Astrocyte (in vitro differentiated cells and primary cell): ENCODE data around the gene MACO1. TPM values are rescaled to one million over a fixed set of nuclear protein-coding genes. Genes with fewer than 3 reads are reported as not detected.

Source experiments
- DNase-seq: peaks from one replicate; pipeline ENCODE4 v3.0.0-alpha.2; 2010; ENCODE audit warnings: low read depth
- FAIRE-seq: peaks from 2 replicates; lab custom pipeline; 2011; peaks lifted over from hg19 to GRCh38; lab: Jason Lieb, UNC
- H2AFZ ChIP-seq: 2 replicates; pipeline ENCODE4 v1.6.0; 2012; ENCODE audit warnings: low read depth, low read length, inconsistent platforms
- H3K27ac ChIP-seq: 2 replicates; pipeline ENCODE4 v1.5.1; 2011; ENCODE audit warnings: low read depth, low read length, inconsistent platforms
- H3K27me3 ChIP-seq: 2 replicates; pipeline ENCODE4 v1.6.0; 2011; ENCODE audit warnings: low read length, inconsistent platforms; ENCODE audit not compliant: insufficient read depth
- H3K36me3 ChIP-seq: 2 replicates; pipeline ENCODE4 v1.5.1; 2011; ENCODE audit warnings: low read length, inconsistent platforms; ENCODE audit not compliant: insufficient read depth
- H3K4me1 ChIP-seq: 2 replicates; pipeline ENCODE4 v1.5.1; 2011; ENCODE audit warnings: low read length, inconsistent platforms; ENCODE audit not compliant: insufficient read depth
- H3K4me2 ChIP-seq: 2 replicates; pipeline ENCODE4 v1.6.0; 2012; ENCODE audit warnings: low read length, inconsistent platforms
- H3K4me3 ChIP-seq: 2 replicates; pipeline ENCODE4 v1.5.1; 2011; ENCODE audit warnings: low read depth, mild to moderate bottlenecking, low read length, inconsistent platforms; ENCODE audit not compliant: insufficient read depth
- H3K79me2 ChIP-seq: 2 replicates; pipeline ENCODE4 v1.6.0; 2012; ENCODE audit warnings: mild to moderate bottlenecking, low read length, inconsistent platforms; ENCODE audit not compliant: insufficient read depth
- H3K9ac ChIP-seq: 2 replicates; pipeline ENCODE4 v1.6.0; 2012; ENCODE audit warnings: mild to moderate bottlenecking, low read length, inconsistent platforms
- H3K9me3 ChIP-seq: 2 replicates; pipeline ENCODE4 v1.5.1; 2012; ENCODE audit warnings: low read depth, mild to moderate bottlenecking, low read length, inconsistent platforms; ENCODE audit not compliant: insufficient read depth
- H4K20me1 ChIP-seq: 2 replicates; pipeline ENCODE4 v1.6.0; 2012; ENCODE audit warnings: low read length, inconsistent platforms; ENCODE audit not compliant: insufficient read depth
- H3K27ac Mint-ChIP-seq: one replicate; pipeline ENCODE4 v1.8.0; 2021; ENCODE audit warnings: mild to moderate bottlenecking, mixed read lengths; ENCODE audit not compliant: unreplicated experiment
- H3K27me3 Mint-ChIP-seq: one replicate; pipeline ENCODE4 v1.8.0; 2021; ENCODE audit warnings: low read depth, mixed read lengths; ENCODE audit not compliant: unreplicated experiment
- H3K36me3 Mint-ChIP-seq: one replicate; pipeline ENCODE4 v1.8.0; 2021; ENCODE audit warnings: low read depth, mixed read lengths; ENCODE audit not compliant: unreplicated experiment
- H3K4me1 Mint-ChIP-seq: one replicate; pipeline ENCODE4 v1.8.0; 2021; ENCODE audit warnings: low read depth, mixed read lengths; ENCODE audit not compliant: unreplicated experiment
- H3K4me3 Mint-ChIP-seq: one replicate; pipeline ENCODE4 v1.8.0; 2021; ENCODE audit warnings: mild to moderate bottlenecking, moderate library complexity, mixed read lengths; ENCODE audit not compliant: unreplicated experiment
- H3K9me3 Mint-ChIP-seq: one replicate; pipeline ENCODE4 v1.8.0; 2021; ENCODE audit warnings: mild to moderate bottlenecking, mixed read lengths; ENCODE audit not compliant: unreplicated experiment
- EZH2 ChIP-seq: IDR thresholded peaks from 2 replicates; pipeline ENCODE4 v1.6.1; 2012; ENCODE audit warnings: mild to moderate bottlenecking, low read length, inconsistent platforms; ENCODE audit not compliant: insufficient read depth
- total RNA-seq: library from RNA; stranded (reverse); gene quantifications from 2 replicates; pipeline ENCODE4 v1.2.1, GENCODE V29; 2021
- TF ChIP-seq, protein P1 (sequence below): IDR thresholded peaks from 2 replicates; pipeline ENCODE4 v1.5.1; 2011; ENCODE audit warnings: low read depth, mild to moderate bottlenecking, inconsistent platforms, low read length, moderate library complexity; ENCODE audit not compliant: insufficient read depth

MACO1 gene
- total RNA-seq, 1 donor from 2014 or later = 31.8 TPM

DNA sequence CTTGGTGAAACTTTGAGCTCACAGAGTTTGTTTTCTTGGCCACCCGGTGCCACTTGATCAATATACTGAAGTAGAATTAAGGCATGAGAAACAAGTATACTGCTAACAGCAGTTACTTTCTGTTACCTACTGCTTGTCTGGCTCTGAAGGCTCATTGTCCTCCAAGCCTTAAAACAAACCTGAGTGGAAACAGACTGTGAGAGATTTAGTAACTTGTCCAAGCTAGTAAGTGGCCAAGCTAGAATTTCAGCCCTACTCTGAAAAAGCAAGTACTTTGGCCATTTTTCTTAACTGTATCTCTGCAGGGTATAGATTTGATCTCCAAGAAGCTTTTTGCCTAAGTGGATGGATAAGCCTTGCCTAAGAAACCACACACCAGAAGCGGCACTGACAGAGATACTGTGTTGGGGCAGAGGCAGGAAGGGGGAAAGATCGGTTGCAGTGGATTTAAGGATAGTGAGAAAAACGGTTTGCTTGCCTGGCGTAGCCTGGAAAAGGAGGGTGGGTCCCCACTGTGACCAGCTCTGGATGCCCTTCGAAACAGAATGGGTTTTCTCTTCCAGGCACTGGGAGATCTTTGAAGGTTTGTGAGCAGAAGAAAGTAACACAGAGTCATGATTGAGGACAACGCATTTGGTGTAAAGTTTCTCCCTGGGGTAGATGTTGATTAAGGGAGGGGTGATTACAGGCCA, 2.1 kb upstream of the MACO1 start:
- H3K27ac Mint-ChIP-seq = no peak overlapping the region
- DNase-seq = no peak
- peak overlapping the region; percentile 51 for H3K4me3 Mint-ChIP-seq

DNA sequence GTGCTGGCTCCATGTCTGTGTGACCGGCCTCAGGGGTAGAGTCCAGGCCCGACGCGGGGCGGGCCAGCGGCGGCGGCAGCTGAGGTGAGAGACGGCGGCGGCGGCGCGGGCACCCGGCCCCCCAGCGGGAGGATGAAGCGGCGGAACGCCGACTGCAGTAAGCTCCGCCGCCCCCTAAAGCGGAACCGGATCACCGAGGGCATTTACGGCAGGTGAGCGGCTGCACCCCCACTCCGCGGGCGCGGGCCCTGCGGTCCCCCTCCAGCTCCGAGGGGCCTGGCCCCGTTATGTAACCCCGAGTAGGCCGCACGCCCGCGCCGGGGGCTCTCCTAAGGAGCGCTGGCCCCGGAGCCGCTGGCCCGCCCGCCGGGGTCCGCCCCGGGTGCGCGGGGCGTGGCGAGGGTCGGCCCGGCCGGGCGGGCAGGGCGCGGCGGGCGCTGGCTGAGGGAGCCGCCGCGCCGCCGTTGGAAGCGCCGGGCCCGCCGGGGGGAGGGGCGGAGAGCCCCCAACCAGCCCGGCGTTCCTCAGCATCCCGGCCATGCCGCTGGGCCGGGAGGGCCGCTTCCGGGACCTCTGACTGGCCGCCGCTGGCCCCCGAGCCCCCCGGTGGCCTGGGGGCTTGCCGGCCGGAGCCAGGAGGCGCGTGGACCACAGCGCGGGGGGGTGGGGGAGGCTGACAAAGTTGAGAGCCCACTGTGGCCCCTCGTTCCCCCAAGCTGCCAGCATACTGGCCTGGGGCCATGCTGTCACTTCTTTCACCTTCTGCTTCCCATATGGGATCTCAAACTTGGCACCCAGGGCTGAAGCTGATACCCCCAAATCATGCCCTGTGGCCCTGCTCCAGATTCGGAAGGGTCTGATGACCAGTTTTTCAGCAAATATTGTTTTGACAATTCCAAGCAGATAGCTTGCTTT, 527 bp downstream of the MACO1 start:
- Histone ChIP-seq H3K27me3 (no peaks in the 10 kb centered on the region), H3K27ac (peak overlapping the region; percentile 79), H3K9ac (peak overlapping the region; percentile 93), H3K36me3 (no peaks in the 10 kb centered on the region), H4K20me1 (peaks cover 47% of the 10 kb centered on the region), H3K79me2 (peaks cover 50% of the 10 kb centered on the region), H3K4me2 (peak overlapping the region; percentile 89), H3K4me1 (peaks cover 13% of the 10 kb centered on the region), H3K9me3 (no peaks in the 10 kb centered on the region), H2AFZ (peak overlapping the region; percentile 39), H3K4me3 (peak overlapping the region; percentile 79)
- Mint-ChIP-seq H3K27ac (peak overlapping the region; percentile 48), H3K4me1 (peaks cover 16% of the 10 kb centered on the region), H3K27me3 (no peaks in the 10 kb centered on the region), H3K4me3 (peak overlapping the region; percentile 91), H3K9me3 (no peaks in the 10 kb centered on the region), H3K36me3 (peaks cover 2% of the 10 kb centered on the region)
- FAIRE-seq = no peak
- TF ChIP-seq EZH2 = no peak
- TF ChIP-seq, protein P1, sequence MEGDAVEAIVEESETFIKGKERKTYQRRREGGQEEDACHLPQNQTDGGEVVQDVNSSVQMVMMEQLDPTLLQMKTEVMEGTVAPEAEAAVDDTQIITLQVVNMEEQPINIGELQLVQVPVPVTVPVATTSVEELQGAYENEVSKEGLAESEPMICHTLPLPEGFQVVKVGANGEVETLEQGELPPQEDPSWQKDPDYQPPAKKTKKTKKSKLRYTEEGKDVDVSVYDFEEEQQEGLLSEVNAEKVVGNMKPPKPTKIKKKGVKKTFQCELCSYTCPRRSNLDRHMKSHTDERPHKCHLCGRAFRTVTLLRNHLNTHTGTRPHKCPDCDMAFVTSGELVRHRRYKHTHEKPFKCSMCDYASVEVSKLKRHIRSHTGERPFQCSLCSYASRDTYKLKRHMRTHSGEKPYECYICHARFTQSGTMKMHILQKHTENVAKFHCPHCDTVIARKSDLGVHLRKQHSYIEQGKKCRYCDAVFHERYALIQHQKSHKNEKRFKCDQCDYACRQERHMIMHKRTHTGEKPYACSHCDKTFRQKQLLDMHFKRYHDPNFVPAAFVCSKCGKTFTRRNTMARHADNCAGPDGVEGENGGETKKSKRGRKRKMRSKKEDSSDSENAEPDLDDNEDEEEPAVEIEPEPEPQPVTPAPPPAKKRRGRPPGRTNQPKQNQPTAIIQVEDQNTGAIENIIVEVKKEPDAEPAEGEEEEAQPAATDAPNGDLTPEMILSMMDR = no peak
- DNase-seq = no peak

More for the DNA sequence above, 2.1 kb upstream of the MACO1 start:
- H4K20me1 ChIP-seq = peaks cover 22% of the 10 kb centered on the region
- H3K27me3 Mint-ChIP-seq = peaks cover 5% of the 10 kb centered on the region
- no peak overlapping the region for H2AFZ ChIP-seq
- H3K36me3 ChIP-seq = no peaks in the 10 kb centered on the region
- peaks cover 2% of the 10 kb centered on the region for H3K36me3 Mint-ChIP-seq
- no peaks in the 10 kb centered on the region for H3K9me3 Mint-ChIP-seq
- no peak for TF ChIP-seq EZH2
- TF ChIP-seq, protein P1 = no peak
- no peak overlapping the region for H3K27ac ChIP-seq
- no peaks in the 10 kb centered on the region for H3K27me3 ChIP-seq
- peak overlapping the region; percentile 90 for H3K4me2 ChIP-seq
- H3K79me2 ChIP-seq = peaks cover 24% of the 10 kb centered on the region
- FAIRE-seq = no peak
- no peaks in the 10 kb centered on the region for H3K9me3 ChIP-seq
- H3K4me3 ChIP-seq = no peak overlapping the region
- H3K4me1 Mint-ChIP-seq = peaks cover 8% of the 10 kb centered on the region
- no peak overlapping the region for H3K9ac ChIP-seq
- H3K4me1 ChIP-seq = peaks cover 12% of the 10 kb centered on the region
